Prostate gland (tissue), 2 donors: Measurements from ENCODE around the gene GGA3.

Experiments
- POLR2A ChIP-seq: fragments of 450-650 bp; IDR thresholded peaks from one replicate; pipeline ENCODE4 v1.6.1; 2016; ENCODE audit warnings: antibody characterized with exemption, mild to moderate bottlenecking
- POLR2AphosphoS5 ChIP-seq: sonication (generic); formaldehyde crosslinking; IDR thresholded peaks from one replicate; pipeline ENCODE4 v1.6.1; 2017; ENCODE audit warnings: antibody characterized with exemption
- TF ChIP-seq, protein P1 (sequence below), 4 experiments: fragments of 200-600 bp in 2 of 4; fragments of 450-650 bp in 2 of 4; sonication (generic) in 2 of 4; IDR thresholded peaks; 1 replicate in 3 of 4; 2 replicates in 1 of 4; pipeline ENCODE4 v1.5.1; 2016 to 2019; ENCODE audit warnings: antibody characterized with exemption in 4 of 4, mild to moderate bottlenecking in 2 of 4, moderate library complexity in 2 of 4

DNA sequence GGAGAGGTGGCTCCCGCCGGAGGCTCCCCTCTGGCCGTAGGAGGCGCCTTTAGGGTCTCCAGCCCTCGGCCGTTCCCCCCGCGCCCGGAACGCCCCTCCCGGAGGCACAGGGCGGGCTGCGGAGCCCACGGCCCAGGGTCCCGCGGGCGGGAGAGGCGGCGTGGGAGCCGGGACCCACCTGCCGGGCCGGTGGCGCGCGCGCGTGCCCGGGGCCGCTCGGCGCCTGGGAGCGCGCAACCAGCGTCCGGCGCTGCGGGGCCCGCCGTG, 9.5 kb upstream of the GGA3 start, which contains the start of gene MIF4GD:
- TF ChIP-seq, protein P1, sequence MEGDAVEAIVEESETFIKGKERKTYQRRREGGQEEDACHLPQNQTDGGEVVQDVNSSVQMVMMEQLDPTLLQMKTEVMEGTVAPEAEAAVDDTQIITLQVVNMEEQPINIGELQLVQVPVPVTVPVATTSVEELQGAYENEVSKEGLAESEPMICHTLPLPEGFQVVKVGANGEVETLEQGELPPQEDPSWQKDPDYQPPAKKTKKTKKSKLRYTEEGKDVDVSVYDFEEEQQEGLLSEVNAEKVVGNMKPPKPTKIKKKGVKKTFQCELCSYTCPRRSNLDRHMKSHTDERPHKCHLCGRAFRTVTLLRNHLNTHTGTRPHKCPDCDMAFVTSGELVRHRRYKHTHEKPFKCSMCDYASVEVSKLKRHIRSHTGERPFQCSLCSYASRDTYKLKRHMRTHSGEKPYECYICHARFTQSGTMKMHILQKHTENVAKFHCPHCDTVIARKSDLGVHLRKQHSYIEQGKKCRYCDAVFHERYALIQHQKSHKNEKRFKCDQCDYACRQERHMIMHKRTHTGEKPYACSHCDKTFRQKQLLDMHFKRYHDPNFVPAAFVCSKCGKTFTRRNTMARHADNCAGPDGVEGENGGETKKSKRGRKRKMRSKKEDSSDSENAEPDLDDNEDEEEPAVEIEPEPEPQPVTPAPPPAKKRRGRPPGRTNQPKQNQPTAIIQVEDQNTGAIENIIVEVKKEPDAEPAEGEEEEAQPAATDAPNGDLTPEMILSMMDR (IDR thresholded peaks at IDR 0.05): no peak
- TF ChIP-seq POLR2AphosphoS5 (no peak), POLR2A (no peak)
